Glomerular visceral epithelial cell (primary cell): ENCODE data around the gene PTPN14.
A peak's percentile ranks its signal among the peaks of the same experiment; 100 is the strongest.
"Not testable (repeated sequence)": the region's sequence is repeated elsewhere in the genome, so short reads cannot be mapped to it uniquely, and the experiment has no call there.

Source experiments
- DNase-seq: peaks from one replicate; pipeline ENCODE4 v3.0.0-alpha.2; 2016; ENCODE audit errors: extremely low spot score

The PTPN14 gene

GRCh38 chr1:214510914-214511638 is 40.3 kb downstream of the PTPN14 start:
- no peak for DNase-seq

- DNase-seq = no peak
Observed at GRCh38 chr1:214510477-214510876, 40.9 kb downstream of the PTPN14 start.

GRCh38 chr1:214509622-214510021 is 41.8 kb downstream of the PTPN14 start:
- DNase-seq = not testable (repeated sequence)

- DNase-seq = peak; percentile 89
Observed at GRCh38 chr1:214506972-214507431, 44.4 kb downstream of the PTPN14 start.

GRCh38 chr1:214505134-214505533 is 46.3 kb downstream of the PTPN14 start:
- no peak for DNase-seq

- no peak for DNase-seq
Observed at GRCh38 chr1:214504330-214504729, 47.1 kb downstream of the PTPN14 start.

GRCh38 chr1:214503553-214503952 is 47.8 kb downstream of the PTPN14 start:
- no peak for DNase-seq

GRCh38 chr1:214500340-214501055 is 50.9 kb downstream of the PTPN14 start:
- DNase-seq = no peak

GRCh38 chr1:214499732-214500131 is 51.7 kb downstream of the PTPN14 start:
- DNase-seq = no peak

- DNase-seq = no peak
Observed at GRCh38 chr1:214498021-214498420, 53.4 kb downstream of the PTPN14 start.

- DNase-seq = no peak
Observed at GRCh38 chr1:214496126-214496525, 55.3 kb downstream of the PTPN14 start.

- peak; percentile 92 for DNase-seq
Observed at GRCh38 chr1:214494706-214495105, 56.7 kb downstream of the PTPN14 start.

GRCh38 chr1:214494179-214494578 is 57.2 kb downstream of the PTPN14 start:
- not testable (repeated sequence) for DNase-seq

- DNase-seq = no peak
Observed at GRCh38 chr1:214493126-214493796, 58.1 kb downstream of the PTPN14 start.

GRCh38 chr1:214492401-214493075 is 58.9 kb downstream of the PTPN14 start:
- DNase-seq = peak; percentile 68

GRCh38 chr1:214491468-214492146 is 59.8 kb downstream of the PTPN14 start:
- DNase-seq = no peak

- DNase-seq = no peak
Observed at GRCh38 chr1:214485151-214485550, 66.3 kb downstream of the PTPN14 start.

GRCh38 chr1:214483180-214483579 is 68.2 kb downstream of the PTPN14 start:
- not testable (repeated sequence) for DNase-seq

- DNase-seq = not testable (repeated sequence)
Observed at GRCh38 chr1:214481983-214482634, 69.3 kb downstream of the PTPN14 start.

- peak; percentile 93 for DNase-seq
Observed at GRCh38 chr1:214476986-214477870, 74.2 kb downstream of the PTPN14 start.
